Calu3 (cell line): Measurements from ENCODE around the gene TFPI2. TPM values are rescaled to one million over a fixed set of nuclear protein-coding genes. Genes with fewer than 3 reads are reported as not detected.

Experiments used
- BruUV-seq: library from RNA; stranded (reverse); fragments of 400-500 nt; replicated peaks from 2 replicates; lab custom pipeline; 2021; lab: Mats Ljungman, UMichigan
- CTCF ChIA-PET: fragments of 300-600 bp; sonication (Branson Sonifier 250); formaldehyde crosslinking; loops from one replicate; lab custom pipeline; 2022; ENCODE audit warnings: antibody characterized with exemption; lab: Charles Lee
- DNase-seq: peaks from one replicate; pipeline ENCODE4 v3.0.0; 2022
- H3K27ac Mint-ChIP-seq: one replicate; pipeline ENCODE4 v1.8.0; 2022; ENCODE audit warnings: mixed read lengths; ENCODE audit not compliant: unreplicated experiment
- H3K27me3 Mint-ChIP-seq: one replicate; pipeline ENCODE4 v1.8.0; 2022; ENCODE audit warnings: mixed read lengths; ENCODE audit not compliant: unreplicated experiment
- H3K36me3 Mint-ChIP-seq: one replicate; pipeline ENCODE4 v1.8.0; 2022; ENCODE audit warnings: mild to moderate bottlenecking, moderate library complexity, mixed read lengths; ENCODE audit not compliant: insufficient read depth, unreplicated experiment
- H3K4me1 Mint-ChIP-seq: one replicate; pipeline ENCODE4 v1.8.0; 2022; ENCODE audit warnings: mild to moderate bottlenecking, low read depth, mixed read lengths; ENCODE audit not compliant: unreplicated experiment
- H3K4me3 Mint-ChIP-seq: one replicate; pipeline ENCODE4 v1.8.0; 2022; ENCODE audit warnings: mild to moderate bottlenecking, low read depth, moderate library complexity, mixed read lengths; ENCODE audit not compliant: unreplicated experiment
- H3K9me3 Mint-ChIP-seq: one replicate; pipeline ENCODE4 v1.8.0; 2022; ENCODE audit warnings: low read depth, mixed read lengths; ENCODE audit not compliant: unreplicated experiment
- intact Hi-C: fragments of 100-400 bp; cut with micrococcal nuclease; formaldehyde crosslinking; loops from one replicate; pipeline ENCODE4 v1.10.0; 2022; ENCODE audit not compliant: unreplicated experiment
- total RNA-seq: library from RNA; stranded (reverse); gene quantifications from 2 replicates; pipeline ENCODE4 v1.2.3, GENCODE V29; 2022
- TF ChIP-seq, protein P1 (sequence below): fragments of 200-600 bp; IDR thresholded peaks from one replicate; pipeline ENCODE4 v1.8.0; 2022; ENCODE audit warnings: antibody characterized with exemption; ENCODE audit not compliant: unreplicated experiment

TFPI2 gene
- total RNA-seq, 1 experiment from 2014 or later = 213 TPM

DNA sequence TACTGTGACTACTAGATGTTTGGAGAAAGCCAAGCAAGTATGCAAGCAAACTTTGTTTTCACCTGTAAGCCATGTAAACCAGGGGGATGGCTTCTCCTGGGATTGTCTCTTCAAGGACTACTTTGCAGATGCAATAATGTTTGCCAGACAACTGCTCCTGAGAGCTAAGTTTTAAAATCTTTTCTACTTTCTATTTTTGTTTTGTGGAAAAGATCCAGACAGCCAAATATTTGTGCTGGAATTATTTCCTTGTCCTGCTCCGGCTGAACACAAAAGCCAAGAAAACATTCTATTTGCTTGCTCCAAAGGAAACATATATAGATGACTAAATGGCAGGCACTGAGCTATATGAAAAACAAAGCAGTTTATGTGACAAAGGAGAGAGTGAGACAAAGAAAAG is 51.6 kb downstream of the TFPI2 start:
- TF ChIP-seq, protein P1, sequence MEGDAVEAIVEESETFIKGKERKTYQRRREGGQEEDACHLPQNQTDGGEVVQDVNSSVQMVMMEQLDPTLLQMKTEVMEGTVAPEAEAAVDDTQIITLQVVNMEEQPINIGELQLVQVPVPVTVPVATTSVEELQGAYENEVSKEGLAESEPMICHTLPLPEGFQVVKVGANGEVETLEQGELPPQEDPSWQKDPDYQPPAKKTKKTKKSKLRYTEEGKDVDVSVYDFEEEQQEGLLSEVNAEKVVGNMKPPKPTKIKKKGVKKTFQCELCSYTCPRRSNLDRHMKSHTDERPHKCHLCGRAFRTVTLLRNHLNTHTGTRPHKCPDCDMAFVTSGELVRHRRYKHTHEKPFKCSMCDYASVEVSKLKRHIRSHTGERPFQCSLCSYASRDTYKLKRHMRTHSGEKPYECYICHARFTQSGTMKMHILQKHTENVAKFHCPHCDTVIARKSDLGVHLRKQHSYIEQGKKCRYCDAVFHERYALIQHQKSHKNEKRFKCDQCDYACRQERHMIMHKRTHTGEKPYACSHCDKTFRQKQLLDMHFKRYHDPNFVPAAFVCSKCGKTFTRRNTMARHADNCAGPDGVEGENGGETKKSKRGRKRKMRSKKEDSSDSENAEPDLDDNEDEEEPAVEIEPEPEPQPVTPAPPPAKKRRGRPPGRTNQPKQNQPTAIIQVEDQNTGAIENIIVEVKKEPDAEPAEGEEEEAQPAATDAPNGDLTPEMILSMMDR = no peak
- BruUV-seq = no TSS peak
- CTCF ChIA-PET = no interaction called here
- no peak for DNase-seq
- Mint-ChIP-seq H3K9me3 (no peaks in the 10 kb centered on the region), H3K27me3 (no peaks in the 10 kb centered on the region), H3K4me3 (no peak overlapping the region), H3K36me3 (no peaks in the 10 kb centered on the region), H3K4me1 (no peaks in the 10 kb centered on the region), H3K27ac (no peak overlapping the region)
- intact Hi-C loops = no loop called here

DNA sequence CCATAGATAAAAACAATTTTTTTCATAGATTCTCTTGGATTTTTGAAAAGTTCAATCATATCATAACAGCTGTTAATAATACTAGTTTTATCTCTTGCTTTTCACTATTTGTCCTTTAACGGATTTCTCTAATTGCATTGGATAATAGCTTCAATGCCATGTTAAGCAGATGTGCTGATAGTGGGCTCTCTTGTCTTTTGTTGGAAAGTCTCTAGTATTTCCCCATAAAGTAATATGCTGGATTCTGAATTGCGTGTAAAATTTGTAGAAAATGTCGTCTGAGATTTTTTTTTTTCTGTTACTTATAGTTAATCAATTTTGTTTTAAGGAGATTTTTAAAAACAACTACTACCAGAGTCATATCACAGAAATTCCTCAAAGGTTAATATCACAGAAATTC is 53.3 kb downstream of the TFPI2 start:
- Mint-ChIP-seq H3K4me3 (no peak overlapping the region), H3K27me3 (no peaks in the 10 kb centered on the region), H3K27ac (no peak overlapping the region), H3K36me3 (no peaks in the 10 kb centered on the region), H3K4me1 (no peaks in the 10 kb centered on the region), H3K9me3 (no peaks in the 10 kb centered on the region)
- CTCF ChIA-PET = no interaction called here
- TF ChIP-seq, protein P1 = no peak
- no TSS peak for BruUV-seq
- no peak for DNase-seq
- intact Hi-C loops = no loop called here

DNA sequence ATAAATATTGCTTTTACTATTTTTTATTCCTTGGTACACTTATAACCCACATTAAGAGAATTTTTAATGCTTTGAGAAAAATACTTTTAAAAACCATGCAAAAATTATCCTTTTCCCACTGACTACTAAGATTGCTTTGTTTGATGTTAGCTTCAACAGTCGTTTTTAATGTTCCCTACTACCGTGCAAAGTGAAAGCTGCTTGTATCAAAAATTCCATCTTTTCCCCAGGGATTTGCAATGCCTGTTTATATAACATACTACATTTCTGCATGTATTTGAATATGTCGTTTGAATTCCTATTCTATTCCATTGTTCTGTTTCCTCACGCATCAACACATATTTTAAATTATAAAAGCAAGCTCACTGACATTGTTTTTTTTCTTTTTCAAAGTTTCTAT is 54.4 kb downstream of the TFPI2 start:
- no peak for DNase-seq
- no peak overlapping the region for H3K4me3 Mint-ChIP-seq
- no TSS peak for BruUV-seq
- intact Hi-C loops = no loop called here
- H3K27ac Mint-ChIP-seq = no peak overlapping the region
- no peaks in the 10 kb centered on the region for H3K27me3 Mint-ChIP-seq
- H3K9me3 Mint-ChIP-seq = no peaks in the 10 kb centered on the region
- H3K4me1 Mint-ChIP-seq = no peaks in the 10 kb centered on the region
- H3K36me3 Mint-ChIP-seq = no peaks in the 10 kb centered on the region
- CTCF ChIA-PET = interaction anchor here (0.6 kb wide), 1 partner anchor 339 kb away, joined by 3 read pairs; no protein-coding TSS in a partner anchor
- TF ChIP-seq, protein P1 = no peak

DNA sequence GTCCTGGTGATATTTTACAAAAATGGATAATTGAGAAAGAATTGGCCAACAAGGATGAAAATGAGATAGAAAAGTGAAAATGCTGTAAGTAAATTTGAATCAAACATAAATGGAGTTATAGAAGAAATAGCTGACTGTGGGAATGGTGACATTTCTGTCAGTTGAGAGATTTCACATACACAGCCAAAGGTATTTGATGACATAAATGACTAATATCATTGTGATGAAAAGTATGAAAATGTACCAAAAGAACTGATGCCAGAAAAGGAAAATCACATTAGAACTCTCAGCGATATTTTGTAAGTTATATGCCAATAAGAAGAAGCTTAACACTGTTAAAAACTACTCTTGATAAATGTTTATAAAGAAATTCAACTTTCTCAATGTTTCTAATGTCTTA is 54.9 kb downstream of the TFPI2 start:
- H3K36me3 Mint-ChIP-seq = no peaks in the 10 kb centered on the region
- H3K27ac Mint-ChIP-seq = no peak overlapping the region
- BruUV-seq = no TSS peak
- no peaks in the 10 kb centered on the region for H3K4me1 Mint-ChIP-seq
- H3K27me3 Mint-ChIP-seq = no peaks in the 10 kb centered on the region
- intact Hi-C loops = no loop called here
- no peak overlapping the region for H3K4me3 Mint-ChIP-seq
- H3K9me3 Mint-ChIP-seq = no peaks in the 10 kb centered on the region
- TF ChIP-seq, protein P1 = no peak
- CTCF ChIA-PET = interaction anchor here (0.6 kb wide), 1 partner anchor 338 kb away, joined by 3 read pairs; no protein-coding TSS in a partner anchor
- no peak for DNase-seq

Other genes starting within 250 kb of the TFPI2 start
- gene GNGT1, start 15.8 kb upstream of the TFPI2 start, total RNA-seq = not detected in 2 replicates
- gene GNG11, start 31.0 kb upstream of the TFPI2 start, total RNA-seq = 2.6 and 3.5 TPM in 2 replicates
- 18.7 and 21.4 TPM in 2 replicates for gene BET1, start 113.6 kb upstream of the TFPI2 start, total RNA-seq